Mesenchymal stem cell (in vitro differentiated cells and primary cell): ENCODE data around the gene CHD1L.

Experiments
- DNase-seq: peaks from one replicate; pipeline ENCODE4 v3.0.0-alpha.2; 2013
- H2AFZ ChIP-seq: one replicate; pipeline ENCODE4 v1.6.1; 2013; ENCODE audit warnings: low read depth, mild to moderate bottlenecking, control low read depth, inconsistent platforms, low read length, moderate library complexity
- H2AK5ac ChIP-seq: 2 replicates; pipeline ENCODE4 v1.6.1; 2013; ENCODE audit warnings: low read length, moderate library complexity, mild to moderate bottlenecking, inconsistent platforms; ENCODE audit not compliant: severe bottlenecking
- H2BK120ac ChIP-seq: one replicate; pipeline ENCODE4 v1.6.1; 2013; ENCODE audit warnings: low read depth, mild to moderate bottlenecking, inconsistent platforms, low read length, moderate library complexity
- H2BK12ac ChIP-seq, 2 experiments: one replicate each; pipeline ENCODE4 v1.6.1; 2013; ENCODE audit warnings: inconsistent platforms in 2 of 2, low read length in 2 of 2, mild to moderate bottlenecking in 2 of 2, moderate library complexity in 2 of 2, control low read depth in 1 of 2
- H2BK15ac ChIP-seq: one replicate; pipeline ENCODE4 v1.6.1; 2013; ENCODE audit warnings: mild to moderate bottlenecking, low read depth, inconsistent platforms; ENCODE audit not compliant: poor library complexity, severe bottlenecking
- H2BK5ac ChIP-seq: 2 replicates; pipeline ENCODE4 v1.6.1; 2013; ENCODE audit warnings: low read depth, mild to moderate bottlenecking, low read length, control low read depth, inconsistent platforms; ENCODE audit not compliant: poor library complexity, severe bottlenecking
- H3K14ac ChIP-seq, 2 experiments: one replicate each; pipeline ENCODE4 v1.6.1; 2013; ENCODE audit warnings: inconsistent platforms in 2 of 2, low read length in 2 of 2, control low read depth in 1 of 2, mild to moderate bottlenecking in 1 of 2, moderate library complexity in 1 of 2
- H3K18ac ChIP-seq, 2 experiments: one replicate each; pipeline ENCODE4 v1.6.1; 2013; ENCODE audit warnings: inconsistent platforms in 2 of 2, low read length in 2 of 2, control low read depth in 1 of 2, low read depth in 1 of 2, mild to moderate bottlenecking in 1 of 2
- H3K23ac ChIP-seq, 2 experiments: one replicate each; pipeline ENCODE4 v1.6.1; 2013; ENCODE audit warnings: inconsistent platforms in 2 of 2, low read length in 2 of 2, mild to moderate bottlenecking in 2 of 2, moderate library complexity in 2 of 2, control low read depth in 1 of 2
- H3K27ac ChIP-seq: 2 replicates; pipeline ENCODE4 v1.5.1; 2013; ENCODE audit warnings: mild to moderate bottlenecking, moderate library complexity, low read length, control low read depth, inconsistent platforms; ENCODE audit not compliant: poor library complexity, severe bottlenecking
- H3K27me3 ChIP-seq, 2 experiments: 2 replicates each; pipeline versions ENCODE4 v1.6.1 to v1.7.0; 2013; ENCODE audit warnings: low read length in 2 of 2, mild to moderate bottlenecking in 2 of 2, moderate library complexity in 2 of 2, control low read depth in 1 of 2, inconsistent platforms in 1 of 2; ENCODE audit not compliant: control insufficient read depth in 1 of 2, insufficient read depth in 1 of 2
- H3K36me3 ChIP-seq, 2 experiments: 2 replicates each; pipeline versions ENCODE4 v1.6.1 to v1.7.0; 2013; ENCODE audit warnings: low read length in 2 of 2, control low read depth in 1 of 2, inconsistent platforms in 1 of 2, low read depth in 1 of 2, mild to moderate bottlenecking in 1 of 2; ENCODE audit not compliant: insufficient read depth in 2 of 2, control insufficient read depth in 1 of 2
- H3K4ac ChIP-seq, 2 experiments: one replicate each; pipeline ENCODE4 v1.6.1; 2013; ENCODE audit warnings: inconsistent platforms in 2 of 2, low read length in 2 of 2, mild to moderate bottlenecking in 2 of 2, moderate library complexity in 2 of 2, control low read depth in 1 of 2, low read depth in 1 of 2
- H3K4me1 ChIP-seq: 2 replicates; pipeline ENCODE4 v1.6.1; 2013; ENCODE audit warnings: low read depth, low read length, control low read depth; ENCODE audit not compliant: control insufficient read depth, insufficient read depth
- H3K4me2 ChIP-seq: 2 replicates; pipeline ENCODE4 v1.6.1; 2013; ENCODE audit warnings: low read length, mild to moderate bottlenecking, inconsistent platforms; ENCODE audit not compliant: poor library complexity, severe bottlenecking
- H3K4me3 ChIP-seq, 2 experiments: 2 replicates each; pipeline versions ENCODE4 v1.5.1 to v1.7.0; 2013; ENCODE audit warnings: low read length in 2 of 2, mild to moderate bottlenecking in 2 of 2, control low read depth in 1 of 2, low read depth in 1 of 2; ENCODE audit not compliant: insufficient read depth in 1 of 2
- H3K79me1 ChIP-seq: replicated peaks from 2 replicates; pipeline ENCODE4 v1.6.1; 2013; ENCODE audit warnings: mild to moderate bottlenecking, control low read depth, low read length, inconsistent platforms; ENCODE audit not compliant: poor library complexity, severe bottlenecking
- H3K9ac ChIP-seq: 2 replicates; pipeline ENCODE4 v1.7.0; 2013; ENCODE audit warnings: mild to moderate bottlenecking, low read length, moderate library complexity
- H3K9me3 ChIP-seq: 2 replicates; pipeline ENCODE4 v1.7.0; 2013; ENCODE audit warnings: mild to moderate bottlenecking, low read length; ENCODE audit not compliant: control insufficient read depth
- H4K8ac ChIP-seq: one replicate; pipeline ENCODE4 v1.6.1; 2013; ENCODE audit warnings: inconsistent platforms, mild to moderate bottlenecking, low read length, moderate library complexity
- H4K91ac ChIP-seq: one replicate; pipeline ENCODE4 v1.6.1; 2013; ENCODE audit warnings: mild to moderate bottlenecking, low read length, inconsistent platforms
- WGBS: methylation state at CpG from one replicate; pipeline ENCODE4 v1.1.7; 2013; ENCODE audit warnings: mixed read lengths; 5-methylcytosine and 5-hydroxymethylcytosine counted together

The CHD1L gene

GRCh38 chr1:147337040-147337630 is 94.7 kb downstream of the CHD1L start:
- Histone ChIP-seq H3K27ac (no peak overlapping the region), H4K8ac (no peak overlapping the region), H3K4ac (no peak overlapping the region), H3K4me3 (no peak overlapping the region), H2AK5ac (no peak overlapping the region), H3K36me3 (no peaks in the 10 kb centered on the region), H3K18ac (no peak overlapping the region), H3K4me1 (no peaks in the 10 kb centered on the region), H2BK5ac (no peak overlapping the region), H3K14ac (no peak overlapping the region), H4K91ac (no peak overlapping the region), H3K79me1 (no peaks in the 10 kb centered on the region), H3K27me3 (no peaks in the 10 kb centered on the region), H2BK120ac (no peak overlapping the region), H3K9ac (no peak overlapping the region), H2BK15ac (no peak overlapping the region), H2BK12ac (no peak overlapping the region), H2AFZ (no peak overlapping the region), H3K23ac (no peak overlapping the region), H3K4me2 (no peak overlapping the region), H3K9me3 (no peaks in the 10 kb centered on the region)
- DNase-seq, result no peak
- WGBS, result 58% methylated on average over 3 of the region's 4 CpGs

- H3K27ac ChIP-seq, result no peak overlapping the region
- H2BK5ac ChIP-seq, result no peak overlapping the region
- no peak overlapping the region for H4K8ac ChIP-seq
- no peaks in the 10 kb centered on the region for H3K27me3 ChIP-seq
- no peaks in the 10 kb centered on the region for H3K9me3 ChIP-seq
- H3K9ac ChIP-seq, result no peak overlapping the region
- no CpG with 5 or more reads among the region's 2 CpGs for WGBS
- no peak overlapping the region for H2BK15ac ChIP-seq
- H3K18ac ChIP-seq, result no peak overlapping the region
- no peaks in the 10 kb centered on the region for H3K4me1 ChIP-seq
- DNase-seq, result no peak
- no peak overlapping the region for H2AK5ac ChIP-seq
- H4K91ac ChIP-seq, result no peak overlapping the region
- H3K4me3 ChIP-seq, result no peak overlapping the region
- no peak overlapping the region for H3K4ac ChIP-seq
- H3K14ac ChIP-seq, result no peak overlapping the region
- no peak overlapping the region for H2BK12ac ChIP-seq
- no peak overlapping the region for H2BK120ac ChIP-seq
- no peaks in the 10 kb centered on the region for H3K79me1 ChIP-seq
- H3K36me3 ChIP-seq, result no peaks in the 10 kb centered on the region
- H2AFZ ChIP-seq, result no peak overlapping the region
- H3K23ac ChIP-seq, result no peak overlapping the region
- H3K4me2 ChIP-seq, result no peak overlapping the region
Measured at GRCh38 chr1:147338571-147338970, 96.1 kb downstream of the CHD1L start.

GRCh38 chr1:147341246-147341645 is 98.8 kb downstream of the CHD1L start:
- Histone ChIP-seq H2AK5ac (no peak overlapping the region), H3K4me1 (no peaks in the 10 kb centered on the region), H2BK12ac (no peak overlapping the region), H4K8ac (no peak overlapping the region), H3K79me1 (no peaks in the 10 kb centered on the region), H3K18ac (no peak overlapping the region), H4K91ac (no peak overlapping the region), H2BK5ac (no peak overlapping the region), H2BK120ac (no peak overlapping the region), H3K4me2 (no peak overlapping the region), H3K14ac (no peak overlapping the region), H2AFZ (no peak overlapping the region), H3K9me3 (no peaks in the 10 kb centered on the region), H3K27me3 (no peaks in the 10 kb centered on the region), H3K4ac (no peak overlapping the region), H2BK15ac (no peak overlapping the region), H3K36me3 (no peaks in the 10 kb centered on the region), H3K9ac (no peak overlapping the region), H3K23ac (no peak overlapping the region), H3K27ac (no peak overlapping the region), H3K4me3 (no peak overlapping the region)
- WGBS, result 72% methylated on average over 1 of the region's 1 CpG
- DNase-seq, result no peak
